ENCODE results near the gene CAPN12. TPM values are rescaled to one million over a fixed set of nuclear protein-coding genes. Genes with fewer than 3 reads are reported as not detected.

CAPN12 gene
- total RNA-seq, 2 experiments from 2014 or later, result 1.2 to 2.6 TPM

Other genes starting within 250 kb of the CAPN12 start
- 102 and 108 TPM in 2 replicates for gene MAP4K1, start 126.5 kb downstream of the CAPN12 start, total RNA-seq (2014; rRNA removed; shearing (Covaris generic))
- 313 and 331 TPM in 2 replicates for gene MAP4K1, start 126.5 kb downstream of the CAPN12 start, total RNA-seq (2022)
- gene EIF3K, start 125.3 kb downstream of the CAPN12 start, total RNA-seq (2014; rRNA removed; shearing (Covaris generic)), result 321 and 325 TPM in 2 replicates
- 353 and 364 TPM in 2 replicates for gene EIF3K, start 125.3 kb downstream of the CAPN12 start, total RNA-seq (2022)
- gene ACTN4, start 96.8 kb downstream of the CAPN12 start, total RNA-seq (2014; rRNA removed; shearing (Covaris generic)), result 86.8 and 96.9 TPM in 2 replicates
- gene ACTN4, start 96.8 kb downstream of the CAPN12 start, total RNA-seq (2022), result 147 and 178 TPM in 2 replicates
- not detected in 2 replicates for gene LGALS7, start 29.0 kb upstream of the CAPN12 start, total RNA-seq (2014; rRNA removed; shearing (Covaris generic))
- gene LGALS7, start 29.0 kb upstream of the CAPN12 start, total RNA-seq (2022), result not detected in 2 replicates
- gene LGALS7B, start 44.7 kb upstream of the CAPN12 start, total RNA-seq (2014; rRNA removed; shearing (Covaris generic)), result not detected in 2 replicates
- gene LGALS7B, start 44.7 kb upstream of the CAPN12 start, total RNA-seq (2022), result not detected in 2 replicates
- 0.70 and 1.0 TPM in 2 replicates for gene LGALS4, start 68.5 kb upstream of the CAPN12 start, total RNA-seq (2014; rRNA removed; shearing (Covaris generic))
- 1.1 and 1.3 TPM in 2 replicates for gene LGALS4, start 68.5 kb upstream of the CAPN12 start, total RNA-seq (2022)
- gene ECH1, start 87.3 kb upstream of the CAPN12 start, total RNA-seq (2014; rRNA removed; shearing (Covaris generic)), result 68.8 and 70.9 TPM in 2 replicates
- gene ECH1, start 87.3 kb upstream of the CAPN12 start, total RNA-seq (2022), result 124 and 134 TPM in 2 replicates
- gene HNRNPL, start 105.5 kb upstream of the CAPN12 start, total RNA-seq (2014; rRNA removed; shearing (Covaris generic)), result 236 and 263 TPM in 2 replicates
- gene HNRNPL, start 105.5 kb upstream of the CAPN12 start, total RNA-seq (2022), result 655 and 706 TPM in 2 replicates
- gene RINL, start 133.8 kb upstream of the CAPN12 start, total RNA-seq (2014; rRNA removed; shearing (Covaris generic)), result 26.3 and 33.3 TPM in 2 replicates
- 38.4 and 42.1 TPM in 2 replicates for gene RINL, start 133.8 kb upstream of the CAPN12 start, total RNA-seq (2022)
- 25.5 and 26.0 TPM in 2 replicates for gene SIRT2, start 155.1 kb upstream of the CAPN12 start, total RNA-seq (2014; rRNA removed; shearing (Covaris generic))
- gene SIRT2, start 155.1 kb upstream of the CAPN12 start, total RNA-seq (2022), result 30.0 and 32.1 TPM in 2 replicates
- gene NFKBIB, start 155.5 kb upstream of the CAPN12 start, total RNA-seq (2014; rRNA removed; shearing (Covaris generic)), result 16.0 and 20.4 TPM in 2 replicates
- gene NFKBIB, start 155.5 kb upstream of the CAPN12 start, total RNA-seq (2022), result 22.0 and 25.3 TPM in 2 replicates
- gene CCER2, start 167.7 kb upstream of the CAPN12 start, total RNA-seq (2014; rRNA removed; shearing (Covaris generic)), result 1.5 and 7.0 TPM in 2 replicates
- 3.3 and 4.3 TPM in 2 replicates for gene CCER2, start 167.7 kb upstream of the CAPN12 start, total RNA-seq (2022)
- gene SARS2, start 186.3 kb upstream of the CAPN12 start, total RNA-seq (2014; rRNA removed; shearing (Covaris generic)), result 29.5 and 37.7 TPM in 2 replicates
- gene SARS2, start 186.3 kb upstream of the CAPN12 start, total RNA-seq (2022), result 50.2 and 52.8 TPM in 2 replicates
- 74.6 TPM in 2 replicates for gene MRPS12, start 186.5 kb upstream of the CAPN12 start, total RNA-seq (2014; rRNA removed; shearing (Covaris generic))
- gene MRPS12, start 186.5 kb upstream of the CAPN12 start, total RNA-seq (2022), result 55.5 and 63.5 TPM in 2 replicates
- gene FBXO17, start 231.3 kb upstream of the CAPN12 start, total RNA-seq (2014; rRNA removed; shearing (Covaris generic)), result not detected in 2 replicates
- not detected in 2 replicates for gene FBXO17, start 231.3 kb upstream of the CAPN12 start, total RNA-seq (2022)